HG03457 (cell line): ENCODE measurements around the gene MDGA2.
"Not testable (repeated sequence)": the region's sequence is repeated elsewhere in the genome, so short reads cannot be mapped to it uniquely, and the experiment has no call there.

Experiments used
- ATAC-seq: cut with Tn5 transposase; IDR thresholded peaks from one replicate; pipeline ENCODE4 v1.9.1; 2021; ENCODE audit warnings: moderate number of reproducible peaks; ENCODE audit not compliant: unreplicated experiment

The MDGA2 gene

DNA sequence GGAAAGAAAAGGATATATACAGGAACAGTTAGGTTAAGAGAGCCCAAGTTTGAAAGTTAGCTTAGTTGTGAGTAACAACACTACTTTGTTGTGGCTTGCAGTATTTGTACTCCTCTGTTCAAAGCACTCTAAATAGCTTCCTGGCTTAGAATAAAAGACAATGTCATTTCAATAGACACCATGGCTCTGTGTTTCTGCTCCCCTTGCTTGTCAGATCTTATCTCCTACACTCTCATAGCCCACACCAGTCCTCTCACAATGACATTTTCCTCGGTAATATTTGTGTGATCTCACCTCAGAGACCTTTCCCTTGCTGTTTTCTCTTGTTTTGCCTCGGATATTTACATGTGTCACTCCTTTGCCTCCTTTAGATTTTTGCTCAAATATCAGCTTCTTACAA is 418.4 kb downstream of the MDGA2 start:
- ATAC-seq, result no peak

DNA sequence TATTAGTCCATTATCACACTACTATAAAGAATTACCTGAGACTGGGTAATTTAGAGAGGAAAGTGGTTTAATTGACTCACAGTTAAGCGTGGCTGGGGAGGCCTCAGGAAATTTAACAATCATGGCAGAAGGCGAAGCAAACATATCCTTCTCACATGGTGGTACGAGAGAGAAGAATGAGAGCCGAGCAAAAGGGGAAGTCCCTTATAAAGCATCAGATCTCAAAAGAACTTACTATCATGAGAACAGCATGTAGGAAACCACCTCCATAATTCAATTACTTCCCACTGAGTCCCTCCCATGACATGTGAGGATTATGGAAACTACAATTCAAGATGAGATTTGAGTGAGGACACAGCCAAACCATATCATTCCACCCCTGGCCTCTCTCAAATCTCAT is 422.6 kb downstream of the MDGA2 start:
- ATAC-seq, result no peak

DNA sequence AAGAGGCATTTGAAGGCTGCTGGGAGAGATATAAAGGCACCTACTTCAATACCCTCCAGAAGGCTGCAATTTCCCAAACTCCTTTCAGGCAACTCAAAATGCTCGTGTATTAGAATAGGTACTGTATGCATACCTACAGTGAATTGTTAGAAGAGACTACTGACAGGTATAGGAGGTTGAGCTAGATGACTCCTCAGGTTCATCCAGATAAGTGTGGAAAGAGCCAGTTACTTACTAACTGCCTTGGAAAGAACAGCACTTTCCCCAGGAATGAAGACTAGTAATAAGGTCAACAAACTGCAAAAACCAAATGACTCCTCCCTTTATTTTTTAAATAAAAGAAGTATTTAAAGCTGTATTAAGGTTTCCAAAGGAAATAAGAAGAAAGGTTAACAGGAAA is 429.0 kb downstream of the MDGA2 start:
- ATAC-seq, result no peak

DNA sequence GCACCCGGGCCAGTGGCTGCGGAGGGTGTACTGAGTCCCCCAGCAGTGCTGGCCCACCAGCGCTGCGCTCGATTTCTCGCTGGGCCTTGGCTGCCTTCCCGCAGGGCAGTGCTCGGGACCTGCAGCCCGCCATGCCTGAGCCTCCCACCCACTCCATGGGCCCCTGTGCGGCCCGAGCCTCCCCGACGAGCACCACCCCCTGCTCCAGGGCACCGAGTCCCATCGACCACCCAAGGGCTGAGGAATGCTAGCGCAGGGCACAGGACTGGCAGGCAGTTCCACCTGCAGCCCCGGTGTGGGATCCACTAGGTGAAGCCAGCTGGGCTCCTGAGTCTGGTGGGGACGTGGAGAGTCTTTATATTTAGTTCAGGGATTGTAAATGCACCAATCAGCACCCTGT is 432.8 kb downstream of the MDGA2 start:
- not testable (repeated sequence) for ATAC-seq

DNA sequence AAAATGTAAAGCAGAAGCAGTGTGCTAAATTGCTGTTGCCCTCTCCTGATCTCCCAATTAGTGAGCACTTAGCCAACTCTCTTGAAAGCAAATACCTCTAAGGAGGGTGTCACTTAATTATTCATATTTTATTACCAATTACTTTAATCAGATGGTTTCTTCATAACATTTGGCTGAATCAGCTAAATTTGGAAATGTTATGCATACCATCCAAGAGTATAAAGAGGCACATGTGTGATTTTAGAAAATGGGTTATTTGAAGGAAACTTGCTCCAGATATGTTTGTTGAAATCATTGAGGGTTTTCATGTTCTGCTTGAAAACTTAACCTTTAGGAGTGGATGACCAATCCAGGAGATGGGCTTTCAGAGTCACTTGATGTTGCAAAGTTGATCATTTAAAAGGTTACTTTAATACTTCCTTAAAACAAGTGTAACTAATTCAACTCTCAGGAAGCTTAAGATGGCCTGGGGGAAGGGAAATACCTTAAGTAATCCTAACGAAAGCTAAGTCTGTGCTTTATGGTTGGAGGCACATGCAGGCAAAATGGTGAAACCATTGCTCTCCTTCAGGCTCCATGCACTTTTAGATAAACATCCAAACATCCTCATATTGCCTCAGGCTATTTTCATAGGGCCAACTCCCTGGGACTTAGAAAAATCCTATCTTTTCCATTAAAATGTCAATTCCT is 434.5 kb downstream of the MDGA2 start:
- no peak for ATAC-seq

DNA sequence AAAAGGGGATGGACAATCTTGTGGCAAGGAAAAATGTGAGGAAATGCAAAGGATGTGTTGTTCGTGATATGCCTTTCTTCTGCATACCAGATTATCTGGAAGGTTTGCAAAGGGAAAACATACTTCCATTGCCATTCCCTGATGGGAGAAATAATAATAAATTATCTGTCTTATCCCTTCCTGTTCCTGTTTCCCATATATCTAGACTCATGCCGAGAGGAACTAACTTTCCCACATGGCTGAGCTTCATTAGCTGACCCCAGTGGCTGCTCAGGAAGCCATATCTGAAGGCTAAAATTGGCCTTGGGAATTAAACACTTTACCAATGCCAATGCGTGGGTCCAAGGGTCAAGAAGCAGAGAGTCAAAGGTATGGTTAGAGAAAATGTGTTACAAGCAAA is 439.8 kb downstream of the MDGA2 start:
- ATAC-seq, result no peak

DNA sequence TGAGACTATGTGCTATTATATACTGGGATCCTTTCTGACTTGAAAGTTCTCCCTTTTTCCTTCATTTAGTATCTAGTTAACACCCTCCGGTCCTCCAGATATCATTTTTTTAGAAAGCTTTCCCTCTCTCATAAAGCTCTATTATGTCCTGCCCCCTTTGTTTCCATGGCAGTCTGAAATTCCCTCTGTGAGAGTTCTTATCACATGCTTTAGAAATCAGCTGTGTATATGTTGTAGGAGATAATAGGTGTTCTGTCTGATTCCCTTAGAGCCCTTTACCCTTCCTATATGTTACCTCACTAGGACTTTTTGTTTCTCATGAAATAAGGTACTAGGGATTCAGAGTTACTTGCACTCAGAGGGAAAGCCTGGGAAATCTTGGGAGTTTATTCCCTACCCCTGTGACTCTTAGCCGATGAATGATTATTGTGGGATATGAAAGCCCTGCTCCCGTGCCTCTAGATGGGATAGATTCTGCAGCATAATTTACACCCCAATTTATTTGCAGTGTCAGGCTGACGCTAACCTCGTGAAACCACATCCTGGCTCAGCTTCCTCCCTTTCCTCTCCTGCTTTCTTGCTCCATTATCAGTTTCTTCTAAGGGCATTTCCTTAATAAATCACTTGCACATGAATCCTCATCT is 448.4 kb downstream of the MDGA2 start:
- ATAC-seq, result no peak

DNA sequence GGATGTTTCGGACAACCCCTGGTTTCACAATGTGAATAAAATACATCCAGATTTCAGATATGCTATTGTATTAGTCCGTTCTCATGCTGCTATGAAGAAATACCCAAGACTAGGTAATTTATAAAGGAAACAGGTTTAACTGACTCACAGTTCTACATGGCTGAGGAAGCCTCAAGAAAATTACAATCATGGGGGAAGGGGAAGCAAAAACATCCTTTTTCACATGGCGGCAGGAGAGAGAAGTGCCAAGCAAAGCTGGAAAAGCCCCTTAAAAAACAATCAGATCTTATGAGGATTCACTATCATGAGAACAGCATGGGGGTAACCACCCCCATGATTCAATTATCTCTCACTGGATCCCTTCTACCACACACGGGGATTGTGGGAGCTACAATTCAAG is 451.7 kb downstream of the MDGA2 start:
- no peak for ATAC-seq

DNA sequence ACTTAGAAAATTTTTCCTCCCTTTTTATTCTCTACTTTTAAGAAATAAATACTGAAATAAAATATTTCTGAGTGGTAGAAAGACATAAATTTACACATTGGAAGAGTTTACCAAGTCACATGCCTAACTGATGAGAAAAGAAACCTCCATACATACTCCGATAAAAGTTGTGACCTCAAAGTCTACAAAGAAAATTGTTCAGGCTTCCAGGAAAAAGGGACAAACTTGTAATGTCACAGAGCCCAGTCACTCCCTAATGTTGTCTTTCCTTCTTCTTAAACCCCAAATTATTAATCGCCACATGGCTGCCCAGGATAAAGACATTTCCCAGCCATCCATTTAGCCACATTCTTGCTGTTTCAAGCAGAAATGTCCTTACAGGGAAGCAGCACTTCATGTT is 455.3 kb downstream of the MDGA2 start:
- ATAC-seq, result no peak

DNA sequence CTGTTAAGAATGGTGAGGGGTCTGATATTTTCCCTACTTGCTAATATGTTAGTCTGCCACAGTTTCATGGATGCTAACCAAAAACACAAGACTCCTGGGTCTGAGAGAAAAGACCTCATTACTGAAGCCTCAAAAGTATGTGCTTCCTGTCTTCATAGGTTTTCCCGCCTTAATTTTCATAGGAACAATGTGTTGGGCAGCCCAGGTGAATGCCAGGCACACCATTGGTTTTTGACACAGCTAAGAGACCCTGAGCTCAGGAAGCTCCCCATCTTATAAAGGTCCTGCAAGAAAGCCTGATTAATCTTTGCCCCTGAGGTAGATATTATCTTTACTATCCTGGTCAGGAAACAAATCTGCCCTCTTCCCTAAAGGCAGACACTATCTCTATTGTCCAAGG is 464.1 kb downstream of the MDGA2 start:
- ATAC-seq, result no peak

DNA sequence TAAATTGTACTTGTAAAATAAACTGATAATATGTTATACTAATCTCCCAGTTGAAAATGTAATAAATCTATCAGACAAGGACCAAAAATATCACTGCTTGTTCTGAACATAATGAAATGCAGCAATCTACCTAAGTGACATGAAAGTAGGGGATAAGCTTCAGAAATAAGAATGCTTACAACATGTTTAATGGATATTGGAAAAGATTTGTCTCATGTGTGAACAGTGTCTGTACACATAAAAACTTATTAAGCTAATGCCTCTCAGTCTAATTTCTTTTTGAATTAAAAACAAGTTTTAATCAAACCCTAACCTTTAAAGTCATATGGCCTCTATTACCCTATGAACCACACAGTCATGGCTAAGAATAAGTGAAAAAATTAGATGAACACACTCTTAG is 465.3 kb downstream of the MDGA2 start:
- no peak for ATAC-seq

DNA sequence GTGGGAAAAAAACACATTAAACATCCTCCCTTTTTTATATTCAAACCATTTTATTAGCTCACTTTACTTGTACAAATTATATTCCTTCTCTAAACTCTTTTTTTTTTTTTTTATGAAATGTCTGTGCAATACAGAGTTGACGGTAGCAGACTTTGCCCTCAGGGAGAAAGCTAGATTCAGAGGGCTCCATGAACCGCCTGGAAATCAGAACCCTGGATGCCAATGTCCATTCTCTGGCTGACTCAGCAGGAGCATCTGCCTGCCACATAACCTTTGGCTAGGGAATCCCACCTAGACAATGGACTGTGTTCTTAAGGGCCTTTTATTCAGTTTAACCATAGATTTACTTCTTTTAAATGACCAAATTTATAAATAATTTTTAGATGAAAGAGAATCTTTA is 467.0 kb downstream of the MDGA2 start:
- no peak for ATAC-seq

DNA sequence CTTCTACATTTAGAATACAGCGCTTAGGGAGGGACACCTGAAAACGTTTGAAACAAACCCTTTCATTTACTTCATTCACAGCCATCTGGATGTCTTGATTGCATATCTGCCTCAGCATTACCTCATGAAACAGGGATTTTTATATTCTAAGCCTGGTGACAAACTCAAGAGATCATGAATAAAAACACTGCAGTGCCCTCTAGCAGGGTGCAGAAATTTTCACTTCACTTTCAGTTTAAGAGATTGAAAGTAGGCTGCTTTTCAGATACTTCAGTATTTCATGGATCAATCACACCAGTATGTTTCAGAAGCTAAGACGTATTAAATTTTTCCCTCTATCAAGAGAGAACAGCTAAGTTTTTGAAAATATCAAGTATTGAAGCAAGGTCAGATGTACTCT is 467.8 kb downstream of the MDGA2 start:
- ATAC-seq, result no peak

DNA sequence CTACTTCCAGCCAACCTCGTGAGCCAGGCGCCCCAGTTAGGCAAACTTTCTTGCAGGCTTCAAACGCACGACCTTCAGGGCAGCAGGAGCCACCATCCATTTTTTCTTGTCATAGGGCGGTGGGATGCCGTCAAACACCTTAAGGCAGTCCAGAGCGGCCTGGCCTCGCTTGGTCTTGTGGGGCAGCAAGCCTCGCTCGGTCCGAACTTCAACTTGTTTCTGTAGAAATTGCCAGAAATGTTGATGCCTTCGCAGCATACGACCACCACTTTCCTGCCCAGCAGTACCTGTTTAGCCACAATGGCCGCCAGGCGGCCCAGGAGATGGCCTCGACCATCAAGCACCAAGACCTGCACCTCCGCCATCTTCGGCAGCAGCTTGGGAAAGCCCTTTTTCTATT is 474.7 kb downstream of the MDGA2 start:
- no peak for ATAC-seq

DNA sequence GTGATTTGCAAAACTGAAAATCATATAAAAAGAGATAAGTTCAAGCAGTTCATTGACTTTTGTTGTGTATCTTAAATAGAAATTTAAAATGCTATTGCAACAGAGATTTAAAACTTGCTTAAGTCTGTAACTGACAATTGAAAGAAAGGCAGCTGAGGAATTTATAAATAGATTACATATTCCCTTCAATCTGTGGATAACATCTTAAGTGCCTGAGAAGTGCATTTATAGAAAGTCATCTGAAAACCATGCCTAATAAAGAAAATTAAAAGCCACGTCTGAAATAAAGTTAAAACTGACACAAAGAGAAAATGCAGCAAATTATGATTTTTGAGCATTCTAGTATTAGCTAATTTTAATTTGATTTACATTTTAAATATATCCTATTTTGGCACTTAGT is 479.8 kb downstream of the MDGA2 start:
- ATAC-seq, result no peak

DNA sequence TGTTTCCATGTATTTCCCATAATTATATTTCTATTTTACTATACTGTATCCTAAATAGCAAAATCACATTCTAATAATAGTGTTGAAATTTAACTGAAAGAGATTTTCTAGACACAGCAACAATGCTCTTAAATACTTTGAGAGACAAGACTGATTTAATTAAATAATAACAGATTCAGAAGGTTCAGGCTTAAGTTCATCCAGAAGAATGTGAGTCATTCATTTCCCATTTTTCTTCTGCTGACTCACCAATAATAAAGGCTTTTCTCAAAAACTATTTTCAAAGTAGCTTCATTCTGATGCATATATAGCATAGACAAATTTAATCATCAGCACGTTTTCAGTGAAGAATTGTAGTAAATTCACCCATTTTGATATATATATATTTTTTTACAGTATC is 481.4 kb downstream of the MDGA2 start:
- ATAC-seq, result no peak

DNA sequence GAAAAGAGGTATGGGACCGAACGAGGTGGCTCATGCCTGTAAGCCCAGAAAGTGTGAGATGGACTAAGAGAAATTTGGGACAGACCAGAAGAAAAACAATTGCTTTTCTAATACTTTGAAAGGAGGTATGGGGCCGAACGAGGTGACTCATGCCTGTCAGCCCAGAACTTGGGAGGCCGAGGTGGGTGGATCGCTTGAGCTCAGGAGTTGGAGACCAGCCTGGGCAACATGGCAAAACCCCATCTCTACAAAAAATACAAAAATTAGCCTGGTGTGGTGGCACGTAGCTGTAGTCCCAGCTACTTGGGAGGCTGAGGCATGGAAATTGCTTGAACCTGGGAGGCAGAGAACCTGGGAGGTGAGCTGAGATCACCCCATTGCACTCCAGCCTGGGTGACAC is 483.2 kb downstream of the MDGA2 start:
- ATAC-seq, result not testable (repeated sequence)

DNA sequence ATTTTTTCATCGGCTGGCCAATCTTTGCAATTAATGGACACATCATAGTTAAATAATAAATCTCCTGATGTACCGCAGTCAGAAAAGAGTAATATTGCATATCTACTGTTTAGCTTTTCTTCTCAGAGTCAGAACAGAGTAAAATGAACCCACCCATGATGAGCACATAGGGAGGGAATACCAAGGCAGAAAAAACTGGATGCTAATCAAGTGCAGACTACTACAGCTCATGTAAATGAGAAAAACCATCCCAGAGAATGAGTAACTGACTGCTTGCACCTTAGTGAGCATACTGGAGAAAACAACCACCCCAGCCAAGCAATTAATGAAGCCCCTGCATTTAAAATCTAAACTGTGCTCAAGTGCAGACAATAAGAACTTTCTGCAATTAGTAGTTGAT is 483.7 kb downstream of the MDGA2 start:
- no peak for ATAC-seq

DNA sequence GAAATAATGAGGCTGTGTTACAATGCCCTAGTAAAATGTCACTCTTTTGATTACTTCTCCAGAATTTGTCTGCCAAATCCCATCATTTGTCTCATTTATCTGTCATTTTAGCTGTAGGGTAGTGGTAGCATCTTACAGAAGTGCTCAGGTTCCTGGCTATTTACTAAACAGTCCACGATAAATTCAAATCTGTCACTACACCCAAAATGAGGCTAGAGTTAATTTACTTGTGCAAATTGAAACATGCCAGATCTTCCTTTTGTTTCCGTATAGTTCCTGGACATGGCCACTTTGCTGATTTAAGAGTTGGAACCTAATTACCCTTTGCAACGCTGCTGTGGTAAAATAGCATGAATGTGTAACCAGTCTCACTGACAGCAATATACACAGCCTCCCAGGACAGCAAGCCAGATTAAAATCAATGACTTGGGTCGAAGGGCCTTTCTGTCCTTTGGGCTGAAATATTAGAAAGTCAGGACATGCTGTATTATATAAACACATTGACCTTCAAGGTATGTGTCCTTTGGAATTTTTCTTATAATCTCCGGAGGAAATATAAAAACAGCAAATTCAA is 485.4 kb downstream of the MDGA2 start:
- no peak for ATAC-seq

DNA sequence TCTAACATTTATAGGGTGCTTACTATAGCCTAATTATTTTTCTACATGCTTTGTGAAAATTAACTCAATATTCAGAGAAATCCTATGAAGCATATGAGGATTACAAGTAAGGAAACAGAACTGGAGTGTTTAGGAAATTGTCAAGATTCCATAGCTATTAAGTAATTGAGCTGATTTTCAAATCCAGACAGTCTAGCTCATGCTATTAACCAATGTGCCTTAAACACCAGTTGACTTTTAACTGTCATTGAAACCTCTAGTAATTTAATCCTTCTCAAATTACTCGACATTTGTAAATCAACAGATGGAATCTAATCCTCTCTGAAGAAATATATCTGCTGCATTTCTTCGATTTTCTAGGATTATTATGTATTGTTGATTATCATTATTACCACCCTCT is 488.9 kb downstream of the MDGA2 start:
- no peak for ATAC-seq

DNA sequence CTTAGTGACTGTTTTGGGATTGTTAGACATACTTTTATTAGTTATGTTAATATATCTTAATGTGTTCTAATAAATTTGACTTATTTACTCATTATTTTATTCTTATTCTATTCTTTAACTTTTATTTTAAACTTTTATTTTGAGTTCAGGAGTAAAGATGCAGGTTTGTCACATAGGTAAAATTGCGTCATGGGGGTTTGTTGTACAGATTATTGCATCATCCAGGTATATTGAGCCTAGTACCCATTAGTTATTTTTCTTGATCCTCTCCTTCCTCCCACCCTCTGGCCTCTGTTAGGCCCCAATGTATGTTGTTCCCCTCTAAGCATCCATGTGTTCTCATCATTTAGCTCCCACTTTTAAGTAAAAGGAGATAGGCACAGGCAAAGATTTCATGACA is 495.5 kb downstream of the MDGA2 start:
- no peak for ATAC-seq

DNA sequence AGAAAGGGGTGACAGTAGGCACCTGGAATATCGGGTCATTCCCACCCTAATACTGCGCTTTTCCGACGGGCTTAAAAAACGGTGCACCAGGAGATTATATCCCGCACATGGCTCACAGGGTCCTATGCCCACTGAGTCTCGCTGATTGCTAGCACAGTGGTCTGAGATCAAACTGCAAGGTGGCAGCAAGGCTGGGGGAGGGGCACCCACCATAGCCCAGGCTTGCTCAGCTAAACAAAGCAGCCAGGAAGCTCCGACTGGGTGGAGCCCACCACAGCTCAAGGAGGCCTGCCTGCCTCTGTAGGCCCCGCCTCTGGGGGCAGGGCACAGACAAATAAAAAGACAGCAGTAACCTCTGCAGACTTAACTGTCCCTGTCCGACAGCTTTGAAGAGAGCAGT is 503.5 kb downstream of the MDGA2 start:
- ATAC-seq, result not testable (repeated sequence)

DNA sequence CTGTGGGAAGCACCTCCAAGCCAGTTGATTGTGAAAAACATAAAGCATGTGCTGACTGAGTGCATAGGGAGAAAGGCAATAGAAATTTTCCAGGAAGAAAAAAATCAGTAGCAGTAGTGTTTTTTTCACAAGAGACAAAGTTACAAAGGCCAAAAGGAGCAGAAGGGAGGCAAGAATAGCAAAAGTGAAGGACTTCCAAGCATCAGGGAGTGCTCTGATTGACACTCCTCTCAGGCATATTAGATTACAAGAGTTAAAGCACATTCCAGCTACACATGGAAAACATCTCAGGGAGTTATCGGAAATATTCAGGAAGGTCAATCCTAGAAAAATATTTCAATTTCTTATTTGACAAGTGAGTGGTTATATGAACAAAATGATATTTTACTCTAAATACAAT is 508.0 kb downstream of the MDGA2 start:
- no peak for ATAC-seq
